HG03460 (cell line): Measurements from ENCODE around the gene POP7.

Source experiments
- ATAC-seq: cut with Tn5 transposase; IDR thresholded peaks from one replicate; pipeline ENCODE4 v1.9.1; 2021; ENCODE audit not compliant: unreplicated experiment

Gene POP7

GRCh38 chr7:100679129-100679926 lies 26.6 kb upstream of the POP7 start:
- ATAC-seq: no peak

- no peak for ATAC-seq
Measured at GRCh38 chr7:100679927-100680575, 25.9 kb upstream of the POP7 start.

GRCh38 chr7:100680576-100681271 lies 25.2 kb upstream of the POP7 start:
- no peak for ATAC-seq

DNA sequence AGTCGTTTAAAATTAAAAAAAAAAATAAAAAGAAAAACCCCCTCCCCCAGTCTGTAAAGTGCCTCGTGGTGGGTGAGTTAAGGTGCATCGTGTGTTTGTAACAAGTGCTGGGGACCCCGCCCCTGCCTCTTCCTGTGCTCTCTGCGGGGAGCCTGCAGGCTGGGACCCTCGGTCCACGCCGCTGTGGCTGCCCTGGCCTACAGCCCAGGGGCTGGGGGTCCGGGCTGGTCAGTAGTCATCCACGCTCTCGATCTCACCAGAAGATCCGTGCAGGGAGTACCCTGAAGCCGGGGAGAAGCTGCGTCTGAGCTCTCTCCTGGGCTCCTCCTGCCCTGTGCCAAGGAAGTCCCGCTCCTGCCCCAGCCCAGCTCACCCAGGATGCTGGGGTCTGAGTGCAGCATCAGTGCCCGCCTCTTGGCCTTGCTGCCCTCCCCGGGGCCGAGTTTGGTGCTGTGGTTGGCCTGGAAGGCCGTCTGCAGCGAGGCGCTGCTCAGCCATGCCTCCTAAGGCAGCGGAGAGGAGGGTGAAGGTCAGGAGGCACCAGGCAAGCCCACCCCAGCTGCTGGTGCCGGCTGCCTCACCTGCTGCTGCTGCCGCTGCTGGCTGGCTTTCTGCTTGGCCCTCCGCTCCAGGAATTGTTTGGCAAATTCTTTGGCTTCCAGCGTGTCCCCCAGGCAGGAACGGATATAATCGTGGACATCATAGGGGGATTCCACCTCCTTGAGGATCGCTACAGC lies 24.3 kb upstream of the POP7 start:
- no peak for ATAC-seq

- no peak for ATAC-seq
Measured at GRCh38 chr7:100682228-100682741, 23.6 kb upstream of the POP7 start.

DNA sequence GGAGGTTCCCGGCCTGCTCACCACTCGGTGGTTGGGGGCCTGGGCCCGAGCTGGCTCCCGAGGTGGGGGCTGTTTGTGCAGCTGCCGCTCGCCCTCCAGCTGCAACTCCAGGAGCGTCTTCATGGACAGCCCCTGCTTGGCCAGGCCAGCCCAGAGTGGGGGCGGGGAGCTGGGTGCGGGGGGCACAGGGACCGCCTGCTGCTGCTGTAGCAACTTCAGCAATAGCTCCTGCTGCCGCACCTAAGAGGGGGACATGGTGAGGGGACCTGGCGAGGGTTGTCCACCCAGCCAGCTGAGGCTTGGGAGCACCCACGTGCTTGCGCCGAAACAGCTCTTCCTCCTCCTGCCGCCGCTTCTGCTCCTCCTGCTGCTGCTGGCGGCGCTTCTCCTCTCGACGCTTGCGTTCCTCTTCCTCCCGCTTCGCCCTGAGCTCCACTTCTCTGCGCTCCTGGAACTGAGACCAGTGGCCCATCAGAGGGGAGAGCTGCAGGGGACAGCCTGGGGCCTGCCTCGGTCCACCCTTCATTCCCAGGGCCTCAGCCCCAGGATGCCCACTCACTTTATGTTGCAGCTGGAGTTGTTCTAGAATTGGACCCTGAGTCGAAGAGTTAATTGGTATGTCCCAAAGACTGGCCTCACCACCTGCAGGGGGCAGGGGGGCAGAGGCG lies 22.8 kb upstream of the POP7 start:
- no peak for ATAC-seq

DNA sequence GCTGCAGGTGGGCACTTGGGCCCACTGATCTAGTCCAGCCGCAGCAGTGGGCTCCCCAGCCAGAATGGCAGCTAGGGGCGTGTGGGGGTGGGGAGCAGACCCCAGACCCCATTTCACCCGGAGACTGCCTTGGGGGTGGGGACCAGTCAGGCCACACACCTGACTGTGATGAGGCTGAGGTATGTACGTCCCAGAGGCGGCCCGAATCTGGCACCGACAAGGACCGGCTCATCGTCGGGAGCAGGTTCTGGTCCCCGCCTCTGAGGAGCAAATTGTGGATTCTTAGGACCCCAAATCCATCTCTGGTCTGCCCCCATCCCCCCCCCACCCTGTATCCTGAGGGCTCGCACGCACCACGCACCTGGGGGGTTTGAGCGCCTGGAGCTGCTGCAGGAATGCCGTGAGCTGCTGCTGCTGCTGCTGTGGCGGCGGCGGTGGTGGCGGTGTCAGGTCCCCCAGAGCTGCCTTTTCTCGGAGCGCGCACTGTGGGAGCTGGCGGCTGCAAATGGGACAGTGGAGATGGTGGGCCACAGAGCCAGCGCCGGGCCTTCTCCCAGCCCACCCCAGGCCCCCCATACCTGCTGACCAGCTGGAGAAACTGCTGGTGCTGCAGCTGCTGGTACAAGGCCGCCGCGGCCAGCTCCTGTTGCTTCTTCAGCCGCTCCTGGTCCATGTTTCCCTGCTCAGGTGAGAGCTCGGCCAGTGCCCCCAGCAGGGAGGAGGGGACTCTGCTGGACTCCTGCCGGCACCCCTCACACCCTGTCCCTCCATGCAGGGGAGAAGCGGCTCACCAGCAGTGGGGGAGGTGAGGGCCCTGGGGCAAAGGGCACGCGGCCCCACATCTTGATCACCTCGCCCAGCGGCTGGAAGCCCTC lies 22.0 kb upstream of the POP7 start:
- no peak for ATAC-seq

DNA sequence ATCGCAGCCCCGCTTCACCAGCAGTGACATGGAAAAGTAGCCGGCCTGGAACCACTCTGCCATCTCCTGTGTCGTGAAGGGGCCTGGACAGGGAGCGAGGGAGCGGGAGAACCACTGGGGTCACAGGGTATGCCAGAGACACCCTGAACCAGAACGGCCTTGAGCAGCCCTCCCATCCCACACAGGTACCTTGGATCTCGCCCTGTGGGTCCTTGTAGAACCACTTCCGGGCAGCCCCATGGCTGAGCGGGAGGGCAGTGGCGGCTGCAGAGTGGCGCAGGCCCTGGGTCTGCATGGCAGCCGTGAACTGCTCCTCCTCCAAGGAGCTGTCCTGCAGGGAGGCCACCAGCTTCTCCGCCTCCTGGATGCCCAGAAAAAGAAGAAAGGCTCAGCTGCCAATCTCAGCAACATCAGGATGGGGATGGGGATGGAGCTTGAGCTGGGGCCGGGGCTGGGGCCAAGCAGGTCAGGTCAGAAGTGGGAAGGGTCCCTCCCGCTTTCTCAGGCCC lies 21.3 kb upstream of the POP7 start:
- ATAC-seq: no peak

- ATAC-seq: no peak
Measured at GRCh38 chr7:100685049-100685605, 20.8 kb upstream of the POP7 start.

GRCh38 chr7:100685631-100686145 lies 20.2 kb upstream of the POP7 start:
- no peak for ATAC-seq

- no peak for ATAC-seq
Measured at GRCh38 chr7:100686201-100686821, 19.6 kb upstream of the POP7 start.

DNA sequence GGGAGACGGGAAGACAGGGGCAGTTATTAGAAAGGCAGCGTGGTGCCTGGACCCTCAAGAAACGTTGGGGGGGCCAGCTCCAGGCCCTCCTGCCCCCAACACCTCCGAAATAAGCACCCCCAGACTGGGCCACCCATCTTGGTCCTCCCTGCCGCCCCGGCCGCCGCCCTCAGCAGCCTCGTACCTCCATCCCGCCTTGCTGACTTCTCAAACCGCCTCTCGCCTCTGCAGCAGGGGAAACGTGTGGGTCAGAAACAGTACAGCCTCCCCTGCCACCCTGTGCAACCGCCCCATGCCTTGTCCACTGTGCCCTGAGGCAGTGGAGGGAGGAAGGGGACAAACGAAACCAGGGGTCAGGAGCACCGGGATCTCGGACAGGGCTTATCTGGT lies 19.1 kb upstream of the POP7 start:
- ATAC-seq: no peak

- ATAC-seq: no peak
Measured at GRCh38 chr7:100687261-100687660, 18.7 kb upstream of the POP7 start.

DNA sequence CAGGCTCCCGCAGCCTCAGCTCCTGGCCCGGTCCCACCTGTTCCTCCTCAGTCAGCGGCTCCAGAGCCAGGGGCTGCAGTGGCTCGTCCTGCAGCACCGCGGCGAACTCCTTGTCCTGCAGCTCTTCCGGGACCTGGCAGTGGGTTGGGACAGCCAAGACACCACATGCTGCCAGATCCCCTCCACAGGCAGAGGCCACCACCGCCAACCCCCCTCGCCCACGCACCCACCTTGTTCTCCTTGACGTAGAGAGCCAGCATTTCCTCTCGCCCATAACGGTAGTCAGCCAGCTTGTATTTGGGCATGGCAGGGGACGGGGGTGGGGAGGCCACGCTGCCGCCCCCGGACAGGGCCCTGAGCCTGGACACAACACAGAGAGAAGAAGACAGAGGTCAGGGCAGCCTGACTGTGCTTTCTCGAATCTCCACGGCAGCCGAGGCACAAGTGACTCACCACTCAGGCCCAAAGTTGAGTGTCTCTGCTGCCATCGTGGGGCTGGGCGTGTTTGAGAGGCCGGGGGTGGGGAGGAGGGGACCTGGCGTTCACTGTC lies 18.1 kb upstream of the POP7 start:
- no peak for ATAC-seq

- no peak for ATAC-seq
Measured at GRCh38 chr7:100688326-100688860, 17.5 kb upstream of the POP7 start.

DNA sequence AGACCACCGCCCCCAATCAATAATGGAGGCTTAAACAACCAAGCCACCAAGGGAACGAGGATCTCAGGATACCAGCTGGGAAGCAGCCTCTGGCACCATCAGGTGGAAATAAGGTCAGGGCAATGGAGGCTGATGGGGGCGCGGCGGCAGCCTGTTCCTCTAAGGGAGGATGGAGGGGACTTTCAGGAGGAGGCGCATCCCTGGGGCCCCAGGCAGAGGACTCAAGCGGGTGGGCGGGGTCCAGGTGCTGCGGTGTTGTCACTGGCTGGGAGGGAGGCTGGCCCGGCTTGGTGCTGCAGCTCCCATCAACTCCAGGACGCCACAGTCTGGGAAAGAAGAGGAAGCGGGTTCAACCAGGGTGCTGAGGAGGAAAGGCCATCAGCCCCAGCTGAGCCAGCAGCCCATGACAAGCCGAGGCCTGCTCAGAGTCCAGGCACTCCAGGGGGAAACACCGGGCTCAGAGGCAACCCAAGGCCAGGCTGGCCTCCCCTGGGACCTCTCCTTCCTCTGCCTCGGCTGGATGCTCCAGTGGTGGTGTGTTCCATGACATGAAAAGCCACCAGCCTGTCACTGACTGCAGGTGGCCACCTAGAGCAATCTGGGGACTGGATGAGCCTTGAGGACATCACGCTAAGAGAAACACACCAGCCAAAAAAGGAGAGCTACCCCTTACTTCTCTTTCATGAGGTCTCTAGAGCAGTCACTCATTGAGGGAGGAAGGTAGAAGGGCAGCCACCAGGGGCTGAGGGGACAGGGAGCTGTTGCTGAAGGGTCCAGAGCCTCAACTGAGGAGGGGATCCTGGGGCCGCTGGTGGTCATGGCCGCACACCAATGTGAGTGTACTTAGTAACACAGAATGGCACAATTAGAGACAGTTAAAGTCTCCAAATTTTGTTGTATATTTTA lies 16.4 kb upstream of the POP7 start:
- ATAC-seq: no peak
